Measurements from ENCODE around the gene EXD3.

Gene EXD3

DNA sequence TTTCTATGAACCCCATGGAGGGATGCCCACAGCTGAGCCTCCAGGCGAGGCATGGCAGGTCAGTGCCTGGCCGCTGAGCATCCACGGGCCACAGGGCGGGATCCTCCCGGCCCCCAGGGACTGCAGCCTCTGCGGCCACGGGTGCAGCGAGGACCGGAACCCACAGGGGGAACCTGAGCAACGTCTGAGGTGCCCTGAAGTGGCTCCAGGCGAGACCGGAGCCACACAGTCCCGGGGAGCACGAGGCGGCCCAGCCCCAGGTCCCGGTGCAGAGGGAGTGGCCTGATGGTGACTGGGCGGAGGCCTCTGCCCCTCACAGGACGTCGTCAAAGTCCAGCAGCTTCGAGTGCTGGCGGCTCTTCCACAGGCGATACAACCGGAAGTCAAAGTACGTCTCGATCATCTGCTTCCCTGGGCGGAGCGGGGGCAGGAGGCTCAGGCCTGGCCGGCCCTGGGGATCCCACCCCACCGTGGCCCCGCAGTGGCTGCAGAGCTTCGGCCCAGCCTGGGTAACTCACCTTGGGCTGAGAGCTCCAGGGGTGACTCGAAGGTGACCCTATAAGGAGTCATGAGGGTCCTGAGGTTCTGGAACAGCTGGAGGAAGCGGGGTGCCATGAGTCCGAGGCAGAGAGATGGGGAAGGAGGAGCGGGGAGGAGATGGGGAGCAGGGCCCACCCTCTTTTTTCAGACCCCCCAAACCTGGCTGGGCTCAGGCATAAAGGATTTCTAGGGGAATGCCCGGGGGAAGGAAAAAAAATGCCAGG, 26.3 kb upstream of the EXD3 start:
- no peak for DNase-seq

DNA sequence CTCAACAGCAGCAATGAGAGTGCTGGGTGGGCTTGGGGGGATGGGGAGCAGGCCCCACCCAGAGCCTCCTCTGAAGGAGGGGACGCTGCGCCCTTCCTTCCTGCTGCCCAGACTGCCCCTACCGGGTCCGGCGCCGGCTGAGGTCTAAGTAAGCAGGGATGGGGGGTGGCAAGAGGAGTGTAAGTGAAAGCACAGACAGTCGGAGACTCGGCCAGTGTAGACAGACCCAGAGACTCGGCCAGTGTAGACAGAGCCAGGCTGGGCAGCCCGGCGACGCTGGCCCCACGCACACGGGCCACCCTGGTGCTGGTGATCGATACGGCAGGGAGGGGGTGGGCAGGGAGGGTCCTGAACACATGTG, 25.6 kb upstream of the EXD3 start:
- no peak for DNase-seq

DNA sequence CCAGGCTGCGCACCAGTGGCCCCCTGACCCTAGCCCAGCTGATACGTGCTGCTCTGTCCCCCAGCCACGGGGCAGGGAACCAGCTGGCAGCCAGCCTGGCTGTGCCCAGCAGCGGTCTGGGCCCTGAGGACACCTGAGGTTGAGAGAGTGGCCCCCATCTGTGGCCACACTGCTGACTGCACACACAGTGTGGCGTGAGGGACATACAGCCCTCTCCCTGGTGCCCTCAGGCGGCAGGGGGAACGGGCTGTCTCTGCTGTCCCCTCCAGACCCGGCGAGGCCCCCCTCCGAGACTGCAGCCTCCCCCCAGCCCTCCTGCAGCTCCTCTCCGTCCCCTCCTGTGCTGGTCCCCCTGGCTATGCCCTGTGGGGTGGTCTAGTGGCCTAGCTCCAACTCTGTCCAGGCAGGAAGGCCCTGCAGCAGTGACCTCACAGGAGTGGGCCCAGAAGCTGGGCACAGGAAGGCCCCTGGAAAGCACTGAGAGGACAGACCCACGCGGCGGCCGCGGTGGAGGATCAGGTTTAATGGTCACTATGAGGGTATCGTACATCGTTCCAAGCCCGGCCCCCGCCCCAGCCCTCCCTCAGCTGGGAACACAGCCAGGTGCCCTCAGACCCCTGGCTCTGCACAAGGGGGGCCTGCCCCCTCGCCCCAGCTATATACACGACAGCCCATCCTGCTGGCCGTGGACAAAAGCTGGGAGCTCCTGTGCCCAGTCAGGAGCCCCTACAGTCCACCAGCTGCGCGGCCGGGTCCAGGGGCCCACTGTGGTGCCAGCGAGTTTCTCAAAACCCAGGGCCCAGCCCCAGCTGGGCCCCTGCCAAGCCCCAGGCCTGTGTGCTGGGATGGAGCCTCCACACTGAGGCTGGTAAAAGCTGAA, 25.0 kb upstream of the EXD3 start:
- peak in 18 of 58 donors; percentile 18 to 70 (median 36) for DNase-seq

DNA sequence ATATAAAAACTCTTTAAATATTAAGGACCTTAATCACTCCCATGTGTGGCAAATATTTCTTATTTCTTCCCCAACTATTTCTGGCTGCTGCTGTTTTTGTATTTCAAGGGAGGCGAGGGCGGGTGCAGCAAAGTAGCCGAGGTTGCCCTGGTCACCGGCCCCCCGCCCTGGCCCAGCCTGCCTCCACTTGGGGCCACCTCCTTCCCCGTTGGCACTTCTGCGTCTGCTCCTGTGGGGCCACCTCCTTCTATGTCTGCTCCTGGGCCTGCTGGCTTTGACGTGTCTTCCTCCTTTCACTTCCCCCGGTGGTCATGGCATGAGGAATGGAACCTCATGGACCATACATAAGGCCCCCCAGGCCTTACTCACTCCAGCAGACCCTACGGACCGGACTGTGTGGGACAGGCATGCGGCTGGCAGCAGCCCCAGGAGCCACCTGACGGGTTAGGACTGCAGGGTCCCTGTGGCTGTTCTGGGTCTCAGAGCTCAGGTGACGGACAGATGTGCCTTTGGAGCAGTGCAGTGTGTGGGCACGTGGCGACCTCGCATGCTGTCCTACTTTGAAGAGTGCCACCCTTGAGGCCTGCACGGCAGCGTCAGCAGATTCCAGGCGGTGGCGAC, 24.0 kb upstream of the EXD3 start:
- peak in 3 of 58 donors; percentile 20 to 32 (median 30) for DNase-seq

DNA sequence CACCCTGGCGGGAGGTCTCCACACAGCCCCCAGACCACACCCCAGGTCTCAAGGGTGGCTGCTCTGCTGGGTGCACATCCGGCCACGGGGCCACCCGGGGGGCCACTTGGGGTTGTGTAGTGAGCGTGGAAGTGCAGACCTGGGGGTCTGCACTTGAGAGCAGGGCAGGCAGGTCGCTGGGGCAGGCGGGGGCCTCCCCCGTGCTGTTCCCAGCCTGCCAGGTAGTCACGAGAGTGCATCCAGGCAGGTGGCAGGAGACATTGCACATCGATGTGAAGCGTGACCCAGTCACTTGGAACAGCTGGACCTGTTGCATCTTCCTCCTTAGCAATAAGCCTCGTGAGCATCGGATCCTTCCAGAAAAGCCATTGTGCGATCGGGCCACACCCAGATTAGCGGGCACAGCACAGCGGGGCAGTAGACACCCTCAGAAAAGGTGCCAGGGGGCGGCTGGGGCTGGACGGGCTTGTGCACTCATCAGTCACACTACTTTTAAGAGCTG, 23.0 kb upstream of the EXD3 start:
- no peak for DNase-seq

DNA sequence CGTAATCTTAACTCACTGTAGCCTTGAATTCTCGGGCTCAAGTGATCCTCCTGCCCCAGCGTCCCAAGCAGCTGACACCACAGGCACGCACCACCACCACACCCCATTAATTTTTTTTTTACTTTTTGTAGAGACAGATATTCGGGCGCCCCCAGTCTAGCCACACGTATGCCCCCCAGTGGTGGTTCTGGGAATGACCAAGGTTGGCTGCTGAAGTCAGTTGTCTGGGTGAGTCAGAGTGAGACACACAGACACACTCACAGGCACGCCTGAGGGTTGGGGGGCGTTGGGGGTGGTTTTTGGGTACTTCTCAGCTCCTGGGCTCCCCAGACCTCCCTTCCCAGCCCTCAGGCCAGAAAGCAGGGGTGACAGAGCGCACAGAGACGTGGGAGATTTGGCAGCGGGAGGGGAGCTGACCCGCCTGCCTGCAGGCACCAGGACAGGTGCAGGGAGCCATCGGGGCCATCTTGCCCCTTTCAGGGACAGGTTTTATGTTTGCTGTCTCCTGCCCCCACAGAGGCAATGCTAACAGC, 22.4 kb upstream of the EXD3 start:
- peak in 45 of 58 donors; percentile 15 to 77 (median 47) for DNase-seq

DNA sequence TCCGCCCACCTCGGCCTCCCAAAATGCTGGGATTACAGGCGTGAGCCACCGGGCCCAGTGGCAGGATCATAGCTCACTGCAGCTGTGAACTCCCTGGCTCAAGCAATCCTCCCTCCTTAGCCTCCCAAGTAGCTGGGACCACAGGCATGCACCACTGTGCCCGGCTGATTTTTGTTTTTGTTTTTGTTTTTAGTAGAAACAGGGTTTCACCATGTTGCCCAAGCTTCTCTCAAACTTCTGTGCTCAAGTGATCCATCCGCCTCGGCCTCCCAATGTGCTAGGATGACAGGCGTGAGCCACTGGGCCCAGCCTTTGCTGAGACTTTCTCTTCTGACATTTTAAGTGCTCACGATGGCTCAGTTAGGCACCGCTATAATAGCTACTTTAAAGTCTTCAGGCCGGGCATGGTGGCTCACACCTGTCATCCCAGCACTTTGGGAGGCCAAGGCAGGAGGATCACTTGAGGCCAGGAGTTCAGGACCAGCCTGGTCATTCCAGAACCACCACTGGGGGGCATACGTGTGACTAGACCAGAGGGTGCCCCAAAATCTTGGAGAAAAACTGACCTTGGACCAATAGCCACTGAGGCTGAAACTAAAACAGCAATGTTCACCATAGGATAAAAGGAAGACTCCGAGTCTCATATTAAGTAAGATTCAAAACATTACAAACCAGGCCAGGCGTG, 21.3 kb upstream of the EXD3 start:
- no peak for DNase-seq

DNA sequence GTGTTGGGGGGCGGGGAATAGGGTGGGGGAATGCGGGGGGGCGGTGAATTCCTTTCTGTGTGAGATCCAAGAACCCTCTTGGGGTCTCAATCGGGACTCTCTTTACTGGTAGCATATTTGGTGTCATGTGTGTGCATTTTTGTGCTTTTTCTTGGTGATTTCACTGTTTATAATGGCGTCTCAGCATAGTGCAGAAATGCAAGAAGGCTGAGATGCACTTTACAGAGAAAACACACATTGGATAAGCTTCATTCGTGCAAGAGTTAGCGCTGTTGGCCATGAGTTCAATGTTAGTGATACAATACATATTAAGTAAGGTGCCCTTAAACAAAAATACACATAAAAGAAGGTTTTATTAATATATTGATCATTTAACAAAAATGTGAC, 19.0 kb upstream of the EXD3 start:
- no peak for DNase-seq

DNA sequence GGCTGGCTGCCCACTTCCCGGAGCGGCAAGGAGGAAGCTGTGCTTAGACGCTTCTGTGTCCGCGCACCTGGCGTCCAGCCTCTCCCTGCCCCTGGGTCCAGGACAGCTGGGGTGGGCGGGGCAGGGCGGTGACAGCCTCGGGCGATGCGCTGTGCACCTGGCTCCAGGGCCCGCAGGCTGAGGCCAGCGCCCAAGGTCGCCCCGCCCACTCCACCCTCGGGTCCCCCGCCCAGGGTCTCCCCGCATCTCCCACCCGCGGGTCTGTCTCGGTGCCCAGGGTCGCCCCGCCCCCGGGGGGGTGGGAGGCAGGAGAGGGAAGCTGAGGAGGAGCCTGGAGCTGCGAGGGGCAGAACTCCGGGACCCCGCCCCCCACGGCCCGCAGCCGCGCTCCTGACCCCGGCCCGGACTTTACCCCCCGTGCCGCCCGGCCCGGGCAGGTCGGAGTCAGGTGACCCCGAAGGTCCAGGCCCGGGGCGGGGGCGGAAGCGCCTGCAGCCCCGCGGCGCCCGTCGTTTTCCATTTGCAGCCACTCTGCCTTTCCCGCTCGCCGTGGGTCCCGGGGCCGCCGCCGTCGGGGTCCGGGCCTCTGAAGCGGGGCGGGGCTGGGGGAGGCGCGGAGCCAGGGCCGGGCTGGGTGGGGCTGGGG, 18.4 kb upstream of the EXD3 start, which contains the start of gene ENTPD8:
Gene ENTPD8, minus strand, starts transcription at position 69 of the 646 bp plus-strand sequence. CDS start 3,072 bp downstream, outside the sequence.
- DNase-seq = no peak

DNA sequence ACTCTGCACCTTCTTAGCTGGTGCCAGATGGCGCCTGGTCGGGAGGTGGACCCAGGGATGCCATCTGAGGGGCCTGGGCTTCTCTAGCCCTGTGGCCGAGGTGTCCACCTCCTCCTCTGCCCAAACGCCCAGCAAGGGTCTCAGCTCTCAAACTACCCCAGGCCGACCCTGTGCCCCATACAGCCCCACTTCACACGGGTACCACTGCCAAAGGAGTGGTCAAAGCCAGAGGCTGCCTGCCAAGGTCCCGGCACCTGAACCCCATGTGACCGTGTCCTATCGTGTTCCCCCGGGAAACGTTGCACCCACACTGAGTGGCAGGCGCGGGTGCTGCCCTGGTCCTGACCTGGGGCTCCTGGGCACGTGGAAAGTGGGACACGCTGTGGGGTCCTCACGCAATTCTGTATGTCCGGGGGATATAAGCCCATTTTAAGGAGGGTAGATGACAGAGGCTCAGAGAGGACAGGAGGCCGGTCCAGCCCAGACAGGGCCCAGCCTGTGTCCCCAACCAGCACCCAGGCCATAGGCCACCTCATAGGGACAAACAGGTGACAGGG, 16.3 kb upstream of the EXD3 start:
- DNase-seq = no peak

DNA sequence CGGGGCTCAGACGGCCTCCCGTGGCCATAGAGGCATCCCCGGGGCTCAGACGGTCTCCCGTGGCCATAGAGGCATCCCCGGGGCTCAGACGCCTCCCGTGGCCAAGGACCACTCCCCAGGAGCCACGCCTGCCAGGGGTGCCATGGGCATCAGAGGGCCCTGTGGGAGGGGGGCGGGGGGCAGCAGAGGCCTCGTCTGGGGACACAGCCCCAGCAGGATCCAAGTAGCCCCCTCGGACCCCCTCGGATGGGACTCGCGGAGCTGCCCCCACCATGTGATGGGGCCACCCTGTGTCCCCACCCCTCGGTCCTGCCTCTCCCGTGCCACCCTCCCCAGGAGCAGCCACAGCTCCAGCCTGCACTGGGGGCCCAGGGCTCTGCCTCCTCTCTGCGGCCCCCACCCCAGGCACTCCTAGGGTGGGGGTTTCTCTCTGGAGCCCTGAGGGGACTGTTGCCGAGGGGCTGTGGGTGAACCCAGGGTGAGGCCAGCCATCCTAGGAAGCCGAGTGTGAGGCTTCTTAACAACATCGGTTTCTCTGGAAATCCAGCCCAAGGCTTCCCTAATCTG, 15.7 kb upstream of the EXD3 start:
- DNase-seq = no peak

DNA sequence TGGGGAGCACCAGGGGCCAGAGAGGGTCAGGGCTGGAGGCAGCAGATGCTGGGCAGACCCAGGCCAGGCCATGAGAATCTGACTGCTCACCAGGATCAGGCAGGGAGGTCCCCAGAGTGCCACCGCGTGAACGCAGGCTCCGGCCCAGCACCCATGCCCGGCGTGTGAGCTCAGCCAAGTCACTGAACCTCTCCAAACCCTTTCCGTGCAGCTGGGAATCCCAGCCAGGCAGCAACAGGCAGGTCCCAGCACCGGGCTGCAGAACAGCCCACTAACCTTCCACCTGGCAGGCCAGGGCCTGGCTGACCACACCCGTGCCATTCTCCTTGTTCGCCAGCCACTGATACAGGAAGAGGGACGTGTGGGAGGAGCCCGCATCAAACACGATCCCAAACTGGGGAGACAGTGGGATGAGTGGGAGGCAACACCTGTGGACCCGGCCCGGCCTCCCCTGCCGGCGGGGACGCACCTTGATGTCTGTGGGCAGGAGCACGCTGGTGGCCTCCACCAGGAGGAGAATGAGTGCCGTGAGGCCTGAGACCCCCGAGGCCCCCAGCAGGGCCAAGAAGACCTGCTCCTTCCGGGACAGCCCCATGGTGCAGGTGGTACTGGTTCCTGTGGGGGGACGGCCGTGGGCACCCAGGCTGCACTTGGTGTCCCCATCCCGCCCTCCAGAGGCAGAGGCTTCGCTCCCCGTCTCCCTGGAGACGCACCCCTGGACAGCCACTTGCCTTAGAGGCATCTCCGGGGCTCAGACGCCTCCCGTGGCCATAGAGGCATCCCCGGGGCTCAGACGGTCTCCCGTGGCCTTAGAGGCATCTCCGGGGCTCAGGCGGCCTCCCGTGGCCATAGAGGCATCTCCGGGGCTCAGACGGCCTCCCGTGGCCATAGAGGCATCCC, 15.0 kb upstream of the EXD3 start:
- no peak for DNase-seq

DNA sequence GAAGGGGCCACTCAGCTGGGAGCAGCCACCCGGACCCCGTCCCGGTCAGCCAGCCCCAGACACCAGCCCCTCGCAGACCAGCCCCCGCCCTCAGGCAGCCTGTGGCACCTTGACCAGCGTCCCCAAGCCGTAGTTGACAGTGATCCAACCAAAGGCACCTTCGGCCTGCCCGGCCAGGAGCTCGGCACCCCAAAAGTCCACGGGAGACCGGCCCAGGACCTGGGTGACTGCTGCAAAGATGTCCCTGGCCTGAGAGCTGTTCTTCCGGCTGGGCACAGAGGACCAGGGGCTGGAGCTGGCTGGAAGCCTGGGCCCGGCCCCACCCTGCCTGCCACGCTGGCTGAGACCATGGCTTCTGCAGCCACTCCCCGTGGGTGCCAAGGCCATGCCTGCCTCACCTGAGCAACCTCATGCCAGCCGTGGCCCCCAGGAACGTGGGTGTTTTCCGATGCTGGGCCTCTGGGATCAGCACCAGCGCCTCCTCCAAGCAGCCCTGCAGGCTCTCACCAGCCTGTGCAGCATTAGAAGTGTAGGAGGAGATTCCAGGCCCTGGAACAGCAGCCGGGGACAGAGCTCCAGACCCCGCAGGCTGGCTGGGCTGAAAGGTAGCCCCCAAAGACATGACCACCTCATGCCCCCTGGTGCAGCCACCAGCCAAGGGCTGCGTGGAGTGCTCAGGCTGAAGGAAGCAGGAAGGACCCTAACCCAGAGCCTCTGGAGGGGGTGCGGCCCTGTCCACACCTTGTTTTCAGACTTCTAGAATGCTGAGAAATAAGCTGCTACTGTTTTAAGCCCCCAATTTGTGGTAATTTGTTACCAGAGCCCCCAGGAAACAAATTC, 14.0 kb upstream of the EXD3 start:
- no peak for DNase-seq

DNA sequence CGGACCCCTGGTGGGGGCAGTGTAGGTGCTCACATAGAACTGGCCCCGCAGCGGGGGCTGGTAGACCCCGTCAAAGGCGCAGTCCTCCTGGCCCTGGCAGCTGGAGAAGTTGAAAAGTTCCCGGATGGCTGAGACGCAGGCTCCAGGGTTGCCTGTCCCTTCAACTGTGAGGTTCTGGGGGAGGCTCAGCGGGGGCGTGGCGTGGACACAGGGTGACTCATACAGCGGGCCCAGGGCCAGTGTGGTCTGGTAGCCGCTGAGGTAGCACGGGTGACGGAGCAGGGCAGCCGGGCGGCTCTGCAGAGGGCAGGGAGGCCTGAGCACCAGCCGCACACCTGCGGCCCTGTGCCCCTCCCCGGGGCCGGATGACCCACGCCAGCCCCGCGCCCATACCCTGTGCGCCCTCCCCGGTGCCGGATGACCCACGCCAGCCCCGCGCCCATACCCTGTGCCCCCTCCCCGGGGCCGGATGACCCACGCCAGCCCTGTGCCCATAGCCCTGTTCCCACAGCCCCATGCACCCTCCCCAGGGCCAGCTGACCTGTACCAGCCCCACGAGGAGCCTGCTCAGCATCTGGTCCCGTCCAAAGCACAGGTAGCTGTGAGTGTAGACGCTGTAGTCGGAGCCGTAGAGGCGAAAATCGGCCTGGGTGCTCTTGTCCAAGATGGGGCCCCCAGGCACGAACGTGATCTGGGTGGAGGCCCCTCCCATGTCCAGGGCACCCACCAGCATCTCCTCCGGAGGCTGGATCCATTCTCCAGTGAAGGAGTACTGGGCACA, 13.2 kb upstream of the EXD3 start:
- DNase-seq = no peak

DNA sequence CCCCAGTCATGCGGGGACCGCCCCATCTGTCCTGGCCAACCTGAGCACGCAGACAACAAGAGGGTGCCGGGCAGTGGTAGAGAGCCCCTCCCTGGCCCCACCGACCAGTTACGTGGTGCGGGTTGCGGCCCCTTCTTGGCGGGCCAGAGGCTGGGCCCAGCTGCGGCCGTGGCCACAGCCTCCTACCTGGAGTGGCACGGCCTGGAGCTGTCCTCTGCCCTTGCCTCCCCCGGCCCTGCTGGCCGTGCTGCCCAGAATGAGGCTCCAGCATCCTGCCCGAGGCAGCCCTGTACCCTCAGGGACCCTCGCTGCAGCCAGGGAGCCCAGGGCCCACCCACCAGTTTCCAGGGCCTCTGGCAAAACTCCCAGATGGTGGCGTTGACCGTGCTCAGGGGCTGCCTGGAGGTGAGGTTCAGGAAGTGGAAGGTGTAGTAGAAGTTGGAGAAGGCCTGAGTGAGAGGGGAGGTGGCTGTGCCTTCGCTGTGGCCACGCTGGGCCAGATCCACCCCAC, 12.5 kb upstream of the EXD3 start:
- DNase-seq = no peak

DNA sequence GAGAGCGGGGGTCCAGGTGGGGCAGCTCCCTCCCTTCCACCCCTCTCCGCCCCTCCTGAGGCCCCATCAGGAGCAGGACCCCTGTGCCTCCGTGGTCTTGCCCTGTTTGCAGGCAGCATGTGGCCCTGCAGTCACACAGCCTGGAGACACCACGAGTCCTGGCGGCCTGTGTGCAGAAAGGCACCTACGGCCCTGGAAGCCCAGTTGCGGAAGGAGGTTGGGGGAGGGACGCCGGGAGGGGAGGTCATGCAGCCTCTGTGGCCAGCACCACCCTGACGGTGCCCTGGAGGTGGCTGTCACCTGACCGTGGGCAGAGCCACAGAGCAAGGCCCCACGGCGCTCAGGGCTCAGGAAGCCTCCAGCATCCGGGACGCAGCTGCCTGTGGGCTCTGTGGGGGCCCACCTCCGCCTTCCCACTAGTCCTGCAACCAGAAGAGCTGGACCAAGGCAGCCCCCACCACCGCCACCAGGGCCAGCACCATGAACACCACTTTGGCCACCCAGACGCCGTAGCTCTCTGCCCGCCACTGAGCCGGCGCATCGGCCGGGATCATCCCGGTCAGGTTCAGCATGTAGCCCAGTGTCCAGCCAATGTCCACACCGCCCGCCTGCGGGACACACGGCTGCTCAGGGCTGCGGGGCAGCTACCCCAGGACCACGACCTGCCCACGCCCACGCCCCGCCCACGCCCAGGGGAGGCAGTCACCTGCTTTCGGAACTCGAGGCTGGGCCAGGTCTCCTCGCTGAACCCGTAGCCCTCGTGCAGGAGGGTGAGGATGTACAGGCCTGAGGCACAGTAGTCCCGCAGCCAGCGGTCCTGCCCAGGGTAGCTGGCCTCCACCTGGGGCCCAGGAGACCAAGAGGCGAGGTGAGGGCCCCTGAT, 11.8 kb upstream of the EXD3 start:
- DNase-seq = no peak

Measured in anterior cingulate cortex (tissue), 58 donors.